Natural killer cell (primary cell): ENCODE measurements around the gene CREM. TPM values are rescaled to one million over a fixed set of nuclear protein-coding genes. Genes with fewer than 3 reads are reported as not detected.

Experiments
- ATAC-seq, 3 donors: fragments of 150-1000 bp in 2 of 3; fragments of 200-7000 bp in 1 of 3; cut with Tn5 transposase; 1 replicate in 1 of 3; 2 replicates in 2 of 3; pipeline ENCODE4 v1.10.0; 2021; ENCODE audit warnings: mild to moderate bottlenecking in 2 of 3, moderate library complexity in 2 of 3
- DNase-seq, 2 donors: peaks; one replicate each; pipeline versions ENCODE4 v3.0.0 to v3.0.0-alpha.2; 2013 to 2021; ENCODE audit warnings: mixed read lengths in 1 of 2
- H3K27ac ChIP-seq: one replicate; pipeline ENCODE4 v1.5.1; 2013; ENCODE audit warnings: mild to moderate bottlenecking, low read length
- H3K27me3 ChIP-seq: one replicate; pipeline ENCODE4 v1.6.1; 2013; ENCODE audit warnings: low read length; ENCODE audit not compliant: control insufficient read depth, insufficient read depth
- H3K36me3 ChIP-seq: one replicate; pipeline ENCODE4 v1.6.1; 2013; ENCODE audit warnings: low read length; ENCODE audit not compliant: control insufficient read depth, insufficient read depth
- H3K4me1 ChIP-seq: one replicate; pipeline ENCODE4 v1.6.1; 2013; ENCODE audit warnings: low read length; ENCODE audit not compliant: control insufficient read depth, insufficient read depth
- H3K4me3 ChIP-seq: one replicate; pipeline ENCODE4 v1.5.1; 2013; ENCODE audit warnings: low read length
- H3K9me3 ChIP-seq: one replicate; pipeline ENCODE4 v1.6.1; 2013; ENCODE audit warnings: low read length; ENCODE audit not compliant: control insufficient read depth, insufficient read depth
- H3K27ac Mint-ChIP-seq, 2 donors: one replicate each; pipeline ENCODE4 v1.8.0; 2022; ENCODE audit warnings: mild to moderate bottlenecking in 2 of 2, mixed read lengths in 2 of 2, moderate library complexity in 1 of 2
- H3K27me3 Mint-ChIP-seq, 2 donors: one replicate each; pipeline ENCODE4 v1.8.0; 2022; ENCODE audit warnings: low read depth in 2 of 2, mixed read lengths in 2 of 2
- H3K36me3 Mint-ChIP-seq: one replicate; pipeline ENCODE4 v1.8.0; 2022; ENCODE audit warnings: mixed read lengths
- H3K4me1 Mint-ChIP-seq, 2 donors: one replicate each; pipeline ENCODE4 v1.8.0; 2022; ENCODE audit warnings: mixed read lengths in 2 of 2
- H3K4me3 Mint-ChIP-seq: one replicate; pipeline ENCODE4 v1.8.0; 2022; ENCODE audit warnings: mild to moderate bottlenecking, moderate library complexity, mixed read lengths
- H3K9me3 Mint-ChIP-seq, 2 donors: one replicate each; pipeline ENCODE4 v1.8.0; 2022; ENCODE audit warnings: mixed read lengths in 2 of 2
- CTCF ChIP-seq: fragments of 200-600 bp; IDR thresholded peaks from one replicate; pipeline ENCODE4 v1.8.0; 2022; ENCODE audit warnings: antibody characterized with exemption
- whole genome bisulfite sequencing: methylation state at CpG from one replicate; pipeline ENCODE4 v1.1.7; 2013; ENCODE audit warnings: missing lambda C conversion rate; ENCODE audit not compliant: insufficient coverage; 5-methylcytosine and 5-hydroxymethylcytosine counted together
- intact Hi-C: fragments of 100-400 bp; cut with micrococcal nuclease; formaldehyde crosslinking; loops from one replicate; pipeline ENCODE4 v1.14.2; 2022
- total RNA-seq, 4 donors: library from RNA; stranded (reverse); fragments of 120-200 nt in 1 of 4; gene quantifications; one replicate each; pipeline versions ENCODE4 v1.2.3 to v1.2.4, GENCODE V29; 2013 to 2022

CREM gene
- total RNA-seq, 3 donors from 2014 or later (not counting 1 experiment from before 2014, with no cell fraction given) = 48.0 to 64.3 (median 54.6) TPM

- Histone ChIP-seq H3K27ac (no peak overlapping the region), H3K36me3 (no peaks in the 10 kb centered on the region), H3K4me1 (peaks cover 5% of the 10 kb centered on the region), H3K4me3 (no peak overlapping the region), H3K9me3 (no peaks in the 10 kb centered on the region), H3K27me3 (no peaks in the 10 kb centered on the region)
- H3K4me1 Mint-ChIP-seq = peaks cover 4 to 16% of the 10 kb centered on the region in 2 donors
- no peak overlapping the region for H3K4me3 Mint-ChIP-seq
- WGBS = 94% methylated on average over 3 of the region's 4 CpGs
- no peak for TF ChIP-seq CTCF
- H3K27me3 Mint-ChIP-seq = no peaks in the 10 kb centered on the region
- H3K36me3 Mint-ChIP-seq = no peaks in the 10 kb centered on the region
- intact Hi-C loops = no loop called here
- peak overlapping the region in 1 of 2 donors; percentile 23 for H3K27ac Mint-ChIP-seq
- no peak for ATAC-seq
- no peaks in the 10 kb centered on the region for H3K9me3 Mint-ChIP-seq
- no peak for DNase-seq
These were observed 74.6 kb downstream of the CREM start for GRCh38 chr10:35201234-35201633.

GRCh38 chr10:35202050-35202449 is 75.4 kb downstream of the CREM start:
- Histone ChIP-seq H3K4me3 (no peak overlapping the region), H3K9me3 (no peaks in the 10 kb centered on the region), H3K27me3 (no peaks in the 10 kb centered on the region), H3K4me1 (no peaks in the 10 kb centered on the region), H3K27ac (no peak overlapping the region), H3K36me3 (no peaks in the 10 kb centered on the region)
- no peak overlapping the region for H3K4me3 Mint-ChIP-seq
- no peaks in the 10 kb centered on the region for H3K36me3 Mint-ChIP-seq
- no peaks in the 10 kb centered on the region for H3K9me3 Mint-ChIP-seq
- DNase-seq (no peak), ATAC-seq (no peak)
- peak overlapping the region in 1 of 2 donors; percentile 23 for H3K27ac Mint-ChIP-seq
- intact Hi-C loops = no loop called here
- peaks cover 0 to 14% of the 10 kb centered on the region in 2 donors for H3K4me1 Mint-ChIP-seq
- no peaks in the 10 kb centered on the region for H3K27me3 Mint-ChIP-seq
- no peak for TF ChIP-seq CTCF

GRCh38 chr10:35203745-35204144 is 77.1 kb downstream of the CREM start:
- no peaks in the 10 kb centered on the region for H3K36me3 Mint-ChIP-seq
- no peak overlapping the region for H3K4me3 ChIP-seq
- 95% methylated on average over 2 of the region's 4 CpGs for WGBS
- no peaks in the 10 kb centered on the region for H3K27me3 Mint-ChIP-seq
- H3K36me3 ChIP-seq = no peaks in the 10 kb centered on the region
- no peak overlapping the region for H3K4me3 Mint-ChIP-seq
- ATAC-seq (no peak), DNase-seq (no peak)
- no peaks in the 10 kb centered on the region for H3K9me3 Mint-ChIP-seq
- no peak overlapping the region for H3K27ac ChIP-seq
- no peak overlapping the region for H3K27ac Mint-ChIP-seq
- peaks cover 6 to 20% of the 10 kb centered on the region in 2 donors for H3K4me1 Mint-ChIP-seq
- H3K9me3 ChIP-seq = no peaks in the 10 kb centered on the region
- no peaks in the 10 kb centered on the region for H3K27me3 ChIP-seq
- TF ChIP-seq CTCF = no peak
- intact Hi-C loops = no loop called here
- peaks cover under 1% of the 10 kb centered on the region for H3K4me1 ChIP-seq

GRCh38 chr10:35204650-35205319 is 78.1 kb downstream of the CREM start:
- intact Hi-C loops = no loop called here
- ATAC-seq (no peak), DNase-seq (no peak)
- H3K27ac ChIP-seq = no peak overlapping the region
- Mint-ChIP-seq H3K4me3 (no peak overlapping the region), H3K36me3 (no peaks in the 10 kb centered on the region), H3K4me1 (peaks cover 13 to 28% of the 10 kb centered on the region in 2 donors), H3K27me3 (no peaks in the 10 kb centered on the region), H3K9me3 (no peaks in the 10 kb centered on the region), H3K27ac (no peak overlapping the region)
- H3K27me3 ChIP-seq = no peaks in the 10 kb centered on the region
- H3K9me3 ChIP-seq = no peaks in the 10 kb centered on the region
- no peaks in the 10 kb centered on the region for H3K36me3 ChIP-seq
- WGBS = 58% methylated on average over 3 of the region's 4 CpGs
- TF ChIP-seq CTCF = no peak
- H3K4me1 ChIP-seq = peaks cover 5% of the 10 kb centered on the region
- H3K4me3 ChIP-seq = no peak overlapping the region
